Ovary (tissue), 3 donors: ENCODE results near the gene SPATA24.

Experiments used
- CTCF ChIP-seq, 3 donors: fragments of 450-650 bp in 2 of 3; fragments of 200-600 bp in 1 of 3; IDR thresholded peaks; one replicate each; pipeline versions ENCODE4 v1.5.1 to v1.8.0; 2016 to 2022; ENCODE audit warnings: antibody characterized with exemption in 3 of 3, mild to moderate bottlenecking in 1 of 3
- POLR2A ChIP-seq: fragments of 450-650 bp; IDR thresholded peaks from one replicate; pipeline ENCODE4 v1.6.1; 2017; ENCODE audit warnings: antibody characterized with exemption, mild to moderate bottlenecking, moderate library complexity
- donor health status: DM: no; HTN: no; CAD: no.

DNA sequence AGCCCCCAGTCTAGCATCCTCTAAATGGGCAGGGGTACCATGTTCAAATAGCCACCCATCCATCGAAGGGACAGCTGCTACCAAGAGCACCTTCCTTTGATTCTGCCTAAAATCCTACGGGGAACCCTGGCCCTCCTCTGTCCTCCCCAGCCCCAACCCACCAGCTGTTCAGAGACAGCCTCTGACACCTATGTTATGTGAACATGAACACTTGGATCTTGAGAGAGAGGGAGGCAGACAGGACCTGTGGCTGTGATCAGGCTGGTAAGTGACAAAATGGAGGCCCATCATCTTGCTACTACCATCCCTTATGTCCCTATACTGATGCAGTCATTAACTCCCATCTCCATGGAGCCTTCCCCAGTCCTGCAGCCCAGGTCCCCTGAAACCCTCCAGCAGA lies 29.0 kb downstream of the SPATA24 start:
- no peak for TF ChIP-seq CTCF (IDR thresholded peaks at IDR 0.05)
- no peak for TF ChIP-seq POLR2A
